ENCODE measurements around the gene CTXND1. TPM values are rescaled to one million over a fixed set of nuclear protein-coding genes. Genes with fewer than 3 reads are reported as not detected.

Gene CTXND1
- total RNA-seq, 1 donor from 2014 or later: 1.1 TPM

DNA sequence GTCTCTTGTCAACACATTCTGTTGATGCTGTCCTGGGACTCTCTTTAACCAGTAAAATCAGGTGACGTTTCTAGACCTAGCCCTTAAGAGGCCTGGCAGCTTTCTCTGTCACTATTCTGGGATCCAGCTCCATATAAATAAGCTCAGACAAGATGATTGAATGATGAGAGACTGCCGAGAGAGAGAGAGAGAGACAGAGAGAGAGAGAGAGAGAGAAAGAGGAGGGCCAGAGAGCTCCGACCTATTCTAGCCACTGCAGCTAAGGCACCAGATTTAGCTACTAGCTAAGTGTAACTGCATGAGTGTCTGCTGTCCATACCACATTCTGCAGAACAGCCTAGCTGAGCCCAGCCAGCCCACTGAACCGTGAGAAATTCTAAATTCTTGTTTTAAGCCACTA lies 36.1 kb upstream of the CTXND1 start:
- Mint-ChIP-seq H3K4me3 (no peak overlapping the region), H3K4me1 (ENCODE audit: unreplicated experiment) (peaks cover 4% of the 10 kb centered on the region), H3K27me3 (peaks cover 9% of the 10 kb centered on the region), H3K9me3 (no peaks in the 10 kb centered on the region), H3K27ac (no peak overlapping the region), H3K36me3 (no peaks in the 10 kb centered on the region)
- DNase-seq (ENCODE audit: extremely low spot score, unreplicated experiment): no peak
- TF ChIP-seq, protein P1, sequence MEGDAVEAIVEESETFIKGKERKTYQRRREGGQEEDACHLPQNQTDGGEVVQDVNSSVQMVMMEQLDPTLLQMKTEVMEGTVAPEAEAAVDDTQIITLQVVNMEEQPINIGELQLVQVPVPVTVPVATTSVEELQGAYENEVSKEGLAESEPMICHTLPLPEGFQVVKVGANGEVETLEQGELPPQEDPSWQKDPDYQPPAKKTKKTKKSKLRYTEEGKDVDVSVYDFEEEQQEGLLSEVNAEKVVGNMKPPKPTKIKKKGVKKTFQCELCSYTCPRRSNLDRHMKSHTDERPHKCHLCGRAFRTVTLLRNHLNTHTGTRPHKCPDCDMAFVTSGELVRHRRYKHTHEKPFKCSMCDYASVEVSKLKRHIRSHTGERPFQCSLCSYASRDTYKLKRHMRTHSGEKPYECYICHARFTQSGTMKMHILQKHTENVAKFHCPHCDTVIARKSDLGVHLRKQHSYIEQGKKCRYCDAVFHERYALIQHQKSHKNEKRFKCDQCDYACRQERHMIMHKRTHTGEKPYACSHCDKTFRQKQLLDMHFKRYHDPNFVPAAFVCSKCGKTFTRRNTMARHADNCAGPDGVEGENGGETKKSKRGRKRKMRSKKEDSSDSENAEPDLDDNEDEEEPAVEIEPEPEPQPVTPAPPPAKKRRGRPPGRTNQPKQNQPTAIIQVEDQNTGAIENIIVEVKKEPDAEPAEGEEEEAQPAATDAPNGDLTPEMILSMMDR (conservative IDR thresholded peaks at IDR 0.05): no peak

DNA sequence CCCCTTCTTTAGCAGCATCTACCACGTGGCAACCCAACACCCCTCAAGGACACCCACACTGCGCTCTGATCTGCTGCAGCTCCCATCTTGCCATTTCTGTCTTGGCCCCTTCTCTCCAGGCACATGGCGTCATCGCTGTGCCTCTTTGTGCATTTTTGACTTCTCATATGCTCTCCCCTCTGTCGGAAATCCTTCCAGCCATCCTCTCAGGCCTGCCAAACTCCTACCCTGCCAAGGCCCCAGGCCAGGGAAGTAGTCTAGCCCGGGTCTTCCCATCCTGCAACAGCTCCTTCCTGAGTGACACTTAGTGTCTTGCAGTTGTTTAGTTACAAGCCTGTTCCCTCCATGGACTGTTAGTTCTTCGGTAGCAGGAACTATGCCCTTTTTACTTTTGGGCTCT lies 34.0 kb upstream of the CTXND1 start:
- no peak overlapping the region for H3K4me3 Mint-ChIP-seq
- no peak for DNase-seq (ENCODE audit: extremely low spot score, unreplicated experiment)
- H3K36me3 Mint-ChIP-seq: no peaks in the 10 kb centered on the region
- H3K4me1 Mint-ChIP-seq (ENCODE audit: unreplicated experiment): peaks cover 4% of the 10 kb centered on the region
- no peaks in the 10 kb centered on the region for H3K9me3 Mint-ChIP-seq
- TF ChIP-seq, protein P1 (conservative IDR thresholded peaks at IDR 0.05): no peak
- H3K27me3 Mint-ChIP-seq: peaks cover 9% of the 10 kb centered on the region
- H3K27ac Mint-ChIP-seq: no peak overlapping the region

DNA sequence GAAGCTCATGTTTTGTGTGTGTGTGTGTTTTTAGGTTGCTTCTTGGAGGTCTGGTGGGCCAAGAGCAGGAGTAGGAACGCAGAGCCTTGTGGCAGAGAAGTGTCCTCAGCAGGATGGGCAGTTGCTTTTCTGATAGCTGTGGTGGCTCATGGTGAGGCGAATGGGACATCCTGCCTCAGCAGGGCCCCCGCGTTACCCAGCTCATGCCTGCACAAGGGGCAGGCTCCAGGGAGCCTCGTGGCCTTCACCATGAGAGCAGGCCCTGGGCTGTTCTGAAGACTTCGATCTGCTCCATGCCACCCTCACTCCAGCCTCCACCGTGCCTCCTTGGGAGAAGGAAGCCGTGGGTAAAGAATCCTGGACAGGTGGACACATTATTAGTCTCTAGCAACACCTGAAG lies 33.4 kb upstream of the CTXND1 start:
- Mint-ChIP-seq H3K4me3 (no peak overlapping the region), H3K27ac (no peak overlapping the region), H3K4me1 (ENCODE audit: unreplicated experiment) (peaks cover 11% of the 10 kb centered on the region), H3K36me3 (no peaks in the 10 kb centered on the region), H3K27me3 (peaks cover 12% of the 10 kb centered on the region), H3K9me3 (no peaks in the 10 kb centered on the region)
- TF ChIP-seq, protein P1 (conservative IDR thresholded peaks at IDR 0.05): no peak
- DNase-seq (ENCODE audit: extremely low spot score, unreplicated experiment): no peak

DNA sequence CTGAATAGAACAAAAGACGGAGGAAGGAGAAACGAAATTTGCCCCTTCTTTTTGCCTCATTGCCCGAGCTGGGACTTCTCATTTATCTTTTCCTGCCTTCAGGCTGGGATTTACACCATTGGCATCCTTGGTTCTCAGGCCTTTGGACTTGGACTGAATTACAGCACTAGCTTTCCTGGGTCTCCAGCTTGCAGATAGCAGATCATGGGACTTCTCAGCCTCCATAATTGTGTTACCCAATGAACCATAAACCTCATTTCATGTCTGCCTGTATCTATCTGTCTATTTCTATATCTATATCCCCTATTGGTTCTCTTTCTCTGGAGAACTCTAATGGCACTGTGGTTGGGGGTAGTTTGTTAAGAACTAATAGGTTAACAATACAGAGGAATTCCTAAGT lies 31.5 kb upstream of the CTXND1 start:
- no peak overlapping the region for H3K27ac Mint-ChIP-seq
- peaks cover 7% of the 10 kb centered on the region for H3K27me3 Mint-ChIP-seq
- TF ChIP-seq, protein P1 (conservative IDR thresholded peaks at IDR 0.05): no peak
- H3K36me3 Mint-ChIP-seq: no peaks in the 10 kb centered on the region
- H3K9me3 Mint-ChIP-seq: no peaks in the 10 kb centered on the region
- DNase-seq (ENCODE audit: extremely low spot score, unreplicated experiment): no peak
- no peak overlapping the region for H3K4me3 Mint-ChIP-seq
- peaks cover 7% of the 10 kb centered on the region for H3K4me1 Mint-ChIP-seq (ENCODE audit: unreplicated experiment)

DNA sequence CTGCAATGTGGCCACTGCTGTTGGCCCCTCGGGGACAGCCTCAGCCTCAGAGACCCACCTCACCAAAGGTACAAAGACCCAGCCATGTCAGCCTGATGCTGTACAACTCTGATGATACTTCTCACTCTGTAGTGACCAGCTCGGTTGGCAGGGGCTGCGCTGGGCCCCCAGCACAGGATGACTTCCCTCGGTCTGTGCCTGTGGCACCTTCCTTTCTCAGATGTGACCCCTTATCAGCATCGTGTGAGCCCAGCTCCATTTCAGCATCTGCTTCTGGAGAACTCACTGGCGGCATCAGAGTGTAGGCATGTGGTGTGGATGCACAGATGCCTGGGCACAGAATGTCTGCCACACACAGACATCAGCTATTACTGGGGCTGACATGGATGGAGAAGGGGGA lies 25.1 kb upstream of the CTXND1 start:
- no peak for DNase-seq (ENCODE audit: extremely low spot score, unreplicated experiment)
- H3K36me3 Mint-ChIP-seq: no peaks in the 10 kb centered on the region
- H3K4me1 Mint-ChIP-seq (ENCODE audit: unreplicated experiment): peaks cover 7% of the 10 kb centered on the region
- H3K27ac Mint-ChIP-seq: no peak overlapping the region
- TF ChIP-seq, protein P1 (conservative IDR thresholded peaks at IDR 0.05): no peak
- no peak overlapping the region for H3K4me3 Mint-ChIP-seq
- no peaks in the 10 kb centered on the region for H3K9me3 Mint-ChIP-seq
- peaks cover 16% of the 10 kb centered on the region for H3K27me3 Mint-ChIP-seq

DNA sequence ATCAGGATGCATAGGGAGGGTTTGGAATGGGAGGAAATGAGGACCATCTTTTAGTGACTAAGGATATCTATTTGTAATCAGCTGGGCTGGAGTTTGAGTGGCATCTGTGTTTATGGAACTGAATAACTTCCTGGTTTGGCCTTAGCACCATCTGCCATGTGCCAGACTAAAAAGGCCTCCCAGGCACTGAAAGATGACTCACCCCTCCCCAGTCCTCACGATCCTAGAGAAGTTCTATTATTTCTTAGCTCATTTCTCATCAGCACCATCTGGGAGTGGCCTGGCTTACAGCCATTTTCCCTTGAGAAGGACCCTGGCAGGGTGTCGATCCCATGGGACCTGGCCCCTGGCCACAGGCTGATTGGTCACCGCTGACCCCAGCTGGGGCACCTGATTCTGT lies 23.9 kb upstream of the CTXND1 start:
- H3K27me3 Mint-ChIP-seq: peaks cover 28% of the 10 kb centered on the region
- H3K27ac Mint-ChIP-seq: no peak overlapping the region
- H3K9me3 Mint-ChIP-seq: no peaks in the 10 kb centered on the region
- H3K4me1 Mint-ChIP-seq (ENCODE audit: unreplicated experiment): peaks cover 7% of the 10 kb centered on the region
- no peak for DNase-seq (ENCODE audit: extremely low spot score, unreplicated experiment)
- no peak overlapping the region for H3K4me3 Mint-ChIP-seq
- TF ChIP-seq, protein P1 (conservative IDR thresholded peaks at IDR 0.05): no peak
- no peaks in the 10 kb centered on the region for H3K36me3 Mint-ChIP-seq

Data from type B pancreatic cell (in vitro differentiated cells).